IMR-90 (cell line): ENCODE results near the gene CAMK2D.

Experiments
- BHLHE40 ChIP-seq: fragments of 150-350 bp; IDR thresholded peaks from 2 replicates; pipeline ENCODE4 v1.6.1; 2016; ENCODE audit warnings: mild to moderate bottlenecking, low read depth, low read length
- CHD1 ChIP-seq: IDR thresholded peaks from 2 replicates; pipeline ENCODE4 v1.6.1; 2012; ENCODE audit warnings: low read depth, low read length, improper control_type of control experiment
- CTCF ChIP-seq: conservative IDR thresholded peaks from 2 replicates; pipeline ENCODE4 v1.5.1; 2012; ENCODE audit warnings: mild to moderate bottlenecking, low read depth, low read length, improper control_type of control experiment
- MXI1 ChIP-seq: IDR thresholded peaks from 2 replicates; pipeline ENCODE4 v1.6.1; 2012; ENCODE audit warnings: low read depth, mild to moderate bottlenecking, low read length, moderate library complexity, borderline replicate concordance
- POLR2A ChIP-seq: IDR thresholded peaks from 2 replicates; pipeline ENCODE4 v1.6.1; 2012; ENCODE audit warnings: mild to moderate bottlenecking, low read depth, low read length
- RAD21 ChIP-seq: IDR thresholded peaks from 2 replicates; pipeline ENCODE4 v1.6.1; 2012; ENCODE audit warnings: low read length, improper control_type of control experiment
- RFX5 ChIP-seq: IDR thresholded peaks from 2 replicates; pipeline ENCODE4 v1.8.0; 2012; ENCODE audit warnings: low read depth, mild to moderate bottlenecking, low read length, moderate library complexity
- USF2 ChIP-seq: fragments of 150-350 bp; IDR thresholded peaks from 2 replicates; pipeline ENCODE4 v1.6.1; 2017; ENCODE audit warnings: mild to moderate bottlenecking, antibody characterized with exemption, low read length, low read depth

- TF ChIP-seq CTCF (no peak), CHD1 (no peak), POLR2A (no peak), RAD21 (no peak), USF2 (no peak), RFX5 (no peak), MXI1 (no peak), BHLHE40 (no peak)
Measured at GRCh38 chr4:113637823-113638561, 123.5 kb downstream of the CAMK2D start.
